Astrocyte (in vitro differentiated cells and primary cell): Measurements from ENCODE around the gene MAPK8IP3. TPM values are rescaled to one million over a fixed set of nuclear protein-coding genes. Genes with fewer than 3 reads are reported as not detected.

Source experiments
- DNase-seq: peaks from one replicate; pipeline ENCODE4 v3.0.0-alpha.2; 2010; ENCODE audit warnings: low read depth
- FAIRE-seq: peaks from 2 replicates; lab custom pipeline; 2011; peaks lifted over from hg19 to GRCh38; lab: Jason Lieb, UNC
- H2AFZ ChIP-seq: 2 replicates; pipeline ENCODE4 v1.6.0; 2012; ENCODE audit warnings: low read depth, low read length, inconsistent platforms
- H3K27ac ChIP-seq: 2 replicates; pipeline ENCODE4 v1.5.1; 2011; ENCODE audit warnings: low read depth, low read length, inconsistent platforms
- H3K27me3 ChIP-seq: 2 replicates; pipeline ENCODE4 v1.6.0; 2011; ENCODE audit warnings: low read length, inconsistent platforms; ENCODE audit not compliant: insufficient read depth
- H3K36me3 ChIP-seq: 2 replicates; pipeline ENCODE4 v1.5.1; 2011; ENCODE audit warnings: low read length, inconsistent platforms; ENCODE audit not compliant: insufficient read depth
- H3K4me1 ChIP-seq: 2 replicates; pipeline ENCODE4 v1.5.1; 2011; ENCODE audit warnings: low read length, inconsistent platforms; ENCODE audit not compliant: insufficient read depth
- H3K4me2 ChIP-seq: 2 replicates; pipeline ENCODE4 v1.6.0; 2012; ENCODE audit warnings: low read length, inconsistent platforms
- H3K4me3 ChIP-seq: 2 replicates; pipeline ENCODE4 v1.5.1; 2011; ENCODE audit warnings: low read depth, mild to moderate bottlenecking, low read length, inconsistent platforms; ENCODE audit not compliant: insufficient read depth
- H3K79me2 ChIP-seq: 2 replicates; pipeline ENCODE4 v1.6.0; 2012; ENCODE audit warnings: mild to moderate bottlenecking, low read length, inconsistent platforms; ENCODE audit not compliant: insufficient read depth
- H3K9ac ChIP-seq: 2 replicates; pipeline ENCODE4 v1.6.0; 2012; ENCODE audit warnings: mild to moderate bottlenecking, low read length, inconsistent platforms
- H3K9me3 ChIP-seq: 2 replicates; pipeline ENCODE4 v1.5.1; 2012; ENCODE audit warnings: low read depth, mild to moderate bottlenecking, low read length, inconsistent platforms; ENCODE audit not compliant: insufficient read depth
- H4K20me1 ChIP-seq: 2 replicates; pipeline ENCODE4 v1.6.0; 2012; ENCODE audit warnings: low read length, inconsistent platforms; ENCODE audit not compliant: insufficient read depth
- H3K27ac Mint-ChIP-seq: one replicate; pipeline ENCODE4 v1.8.0; 2021; ENCODE audit warnings: mild to moderate bottlenecking, mixed read lengths; ENCODE audit not compliant: unreplicated experiment
- H3K27me3 Mint-ChIP-seq: one replicate; pipeline ENCODE4 v1.8.0; 2021; ENCODE audit warnings: low read depth, mixed read lengths; ENCODE audit not compliant: unreplicated experiment
- H3K36me3 Mint-ChIP-seq: one replicate; pipeline ENCODE4 v1.8.0; 2021; ENCODE audit warnings: low read depth, mixed read lengths; ENCODE audit not compliant: unreplicated experiment
- H3K4me1 Mint-ChIP-seq: one replicate; pipeline ENCODE4 v1.8.0; 2021; ENCODE audit warnings: low read depth, mixed read lengths; ENCODE audit not compliant: unreplicated experiment
- H3K4me3 Mint-ChIP-seq: one replicate; pipeline ENCODE4 v1.8.0; 2021; ENCODE audit warnings: mild to moderate bottlenecking, moderate library complexity, mixed read lengths; ENCODE audit not compliant: unreplicated experiment
- H3K9me3 Mint-ChIP-seq: one replicate; pipeline ENCODE4 v1.8.0; 2021; ENCODE audit warnings: mild to moderate bottlenecking, mixed read lengths; ENCODE audit not compliant: unreplicated experiment
- CTCF ChIP-seq: IDR thresholded peaks from 2 replicates; pipeline ENCODE4 v1.5.1; 2011; ENCODE audit warnings: low read depth, mild to moderate bottlenecking, inconsistent platforms, low read length, moderate library complexity; ENCODE audit not compliant: insufficient read depth
- EZH2 ChIP-seq: IDR thresholded peaks from 2 replicates; pipeline ENCODE4 v1.6.1; 2012; ENCODE audit warnings: mild to moderate bottlenecking, low read length, inconsistent platforms; ENCODE audit not compliant: insufficient read depth
- total RNA-seq: library from RNA; stranded (reverse); gene quantifications from 2 replicates; pipeline ENCODE4 v1.2.1, GENCODE V29; 2021

The MAPK8IP3 gene
- total RNA-seq, 1 donor from 2014 or later: 92.4 TPM

GRCh38 chr16:1792836-1793577 is 87.0 kb downstream of the MAPK8IP3 start:
- no peaks in the 10 kb centered on the region for H3K27me3 ChIP-seq
- peaks cover 7% of the 10 kb centered on the region for H3K36me3 Mint-ChIP-seq
- no peaks in the 10 kb centered on the region for H4K20me1 ChIP-seq
- no peak overlapping the region for H3K4me3 Mint-ChIP-seq
- no peaks in the 10 kb centered on the region for H3K27me3 Mint-ChIP-seq
- FAIRE-seq: no peak
- no peak overlapping the region for H3K4me2 ChIP-seq
- H3K4me1 Mint-ChIP-seq: no peaks in the 10 kb centered on the region
- H3K27ac Mint-ChIP-seq: no peak overlapping the region
- DNase-seq: no peak
- peaks cover 8% of the 10 kb centered on the region for H3K9me3 Mint-ChIP-seq
- no peak overlapping the region for H3K4me3 ChIP-seq
- H3K79me2 ChIP-seq: peaks cover 2% of the 10 kb centered on the region
- no peaks in the 10 kb centered on the region for H3K4me1 ChIP-seq
- H3K9me3 ChIP-seq: peaks cover 2% of the 10 kb centered on the region
- no peak overlapping the region for H3K27ac ChIP-seq
- no peaks in the 10 kb centered on the region for H3K36me3 ChIP-seq
- TF ChIP-seq EZH2: no peak
- TF ChIP-seq CTCF: no peak
- no peak overlapping the region for H3K9ac ChIP-seq
- no peak overlapping the region for H2AFZ ChIP-seq

GRCh38 chr16:1793578-1794220 is 87.7 kb downstream of the MAPK8IP3 start, which contains the start of gene IGFALS:
Gene IGFALS (minus strand): TSS chr16:1793705. CDS start chr16:1793652, 53 bp downstream.
- Histone ChIP-seq H3K4me1 (no peaks in the 10 kb centered on the region), H3K27me3 (no peaks in the 10 kb centered on the region), H2AFZ (no peak within 1 kb of the TSS), H3K9me3 (peaks cover 4% of the 10 kb centered on the region), H3K79me2 (no peaks in the 10 kb centered on the region), H4K20me1 (no peaks in the 10 kb centered on the region), H3K4me2 (no peak within 1 kb of the TSS), H3K36me3 (no peaks in the 10 kb centered on the region), H3K9ac (no peak within 1 kb of the TSS), H3K4me3 (no peak within 1 kb of the TSS), H3K27ac (no peak within 1 kb of the TSS)
- FAIRE-seq (no peak), DNase-seq (no peak)
- Mint-ChIP-seq H3K4me3 (no peak within 1 kb of the TSS), H3K4me1 (no peaks in the 10 kb centered on the region), H3K27me3 (no peaks in the 10 kb centered on the region), H3K36me3 (peaks cover 8% of the 10 kb centered on the region), H3K9me3 (peaks cover 9% of the 10 kb centered on the region), H3K27ac (no peak within 1 kb of the TSS)
- TF ChIP-seq EZH2: no peak
- TF ChIP-seq CTCF: no peak
